Measurements from ENCODE around the gene MDM4. TPM values are rescaled to one million over a fixed set of nuclear protein-coding genes. Genes with fewer than 3 reads are reported as not detected.

Gene MDM4
- total RNA-seq, 2 donors from 2014 or later: 38.0 to 66.9 TPM

DNA sequence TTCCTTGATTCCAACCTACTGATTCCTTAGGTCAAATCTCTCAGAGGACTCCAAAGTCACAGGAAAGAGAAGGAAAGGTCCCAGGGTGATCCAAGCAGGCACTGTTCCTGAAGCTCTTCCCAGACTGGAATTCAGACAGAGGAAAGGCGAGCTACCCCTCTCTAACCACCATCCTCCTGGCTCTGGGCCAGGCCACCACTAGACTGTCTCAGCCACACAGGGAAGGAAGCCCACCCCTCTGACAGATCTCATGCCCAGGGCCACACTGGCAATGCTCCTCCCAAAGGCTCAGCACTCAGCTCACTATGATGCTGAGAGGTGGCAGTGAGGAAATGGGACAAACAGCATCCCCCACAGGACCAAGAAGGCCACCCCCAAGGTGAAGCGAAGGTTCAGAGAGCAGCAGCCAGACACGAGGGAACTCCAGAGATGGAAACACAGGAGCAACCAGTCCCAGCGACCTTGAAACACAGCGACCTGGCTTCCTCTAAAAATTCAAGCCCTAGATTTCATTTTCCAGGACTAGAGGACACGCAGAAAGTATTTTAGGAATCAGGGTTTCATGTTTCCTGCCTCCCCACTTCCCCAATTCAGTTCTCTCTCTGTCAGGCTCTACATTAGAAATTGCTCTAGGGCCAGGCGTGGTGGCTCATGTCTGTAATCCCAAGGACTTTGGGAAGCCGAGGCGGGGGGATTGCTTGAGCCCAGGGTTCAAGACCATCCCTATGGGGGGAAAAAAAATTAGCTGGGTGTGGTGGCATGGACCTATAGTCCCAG is 40.4 kb upstream of the MDM4 start:
- Histone ChIP-seq H3K4me1 (replicated peaks) (peaks cover 10% of the 10 kb centered on the region), H3K36me3 (no peaks in the 10 kb centered on the region), H3K27ac (no peak overlapping the region), H3K27me3 (replicated peaks; ENCODE audit: insufficient read depth) (no peaks in the 10 kb centered on the region), H3K9me3 (no peaks in the 10 kb centered on the region), H3K4me3 (no peak overlapping the region)
- no peak for DNase-seq (ENCODE audit: low spot score)
- TF ChIP-seq, protein P1, sequence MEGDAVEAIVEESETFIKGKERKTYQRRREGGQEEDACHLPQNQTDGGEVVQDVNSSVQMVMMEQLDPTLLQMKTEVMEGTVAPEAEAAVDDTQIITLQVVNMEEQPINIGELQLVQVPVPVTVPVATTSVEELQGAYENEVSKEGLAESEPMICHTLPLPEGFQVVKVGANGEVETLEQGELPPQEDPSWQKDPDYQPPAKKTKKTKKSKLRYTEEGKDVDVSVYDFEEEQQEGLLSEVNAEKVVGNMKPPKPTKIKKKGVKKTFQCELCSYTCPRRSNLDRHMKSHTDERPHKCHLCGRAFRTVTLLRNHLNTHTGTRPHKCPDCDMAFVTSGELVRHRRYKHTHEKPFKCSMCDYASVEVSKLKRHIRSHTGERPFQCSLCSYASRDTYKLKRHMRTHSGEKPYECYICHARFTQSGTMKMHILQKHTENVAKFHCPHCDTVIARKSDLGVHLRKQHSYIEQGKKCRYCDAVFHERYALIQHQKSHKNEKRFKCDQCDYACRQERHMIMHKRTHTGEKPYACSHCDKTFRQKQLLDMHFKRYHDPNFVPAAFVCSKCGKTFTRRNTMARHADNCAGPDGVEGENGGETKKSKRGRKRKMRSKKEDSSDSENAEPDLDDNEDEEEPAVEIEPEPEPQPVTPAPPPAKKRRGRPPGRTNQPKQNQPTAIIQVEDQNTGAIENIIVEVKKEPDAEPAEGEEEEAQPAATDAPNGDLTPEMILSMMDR (IDR thresholded peaks at IDR 0.05): no peak
- no peak for TF ChIP-seq POLR2A (IDR thresholded peaks at IDR 0.05)
- TF ChIP-seq POLR2AphosphoS5 (IDR thresholded peaks at IDR 0.05): no peak
- intact Hi-C loops (cut with DNase I): no loop called here
- WGBS: 65% methylated on average over 9 of the region's 9 CpGs

DNA sequence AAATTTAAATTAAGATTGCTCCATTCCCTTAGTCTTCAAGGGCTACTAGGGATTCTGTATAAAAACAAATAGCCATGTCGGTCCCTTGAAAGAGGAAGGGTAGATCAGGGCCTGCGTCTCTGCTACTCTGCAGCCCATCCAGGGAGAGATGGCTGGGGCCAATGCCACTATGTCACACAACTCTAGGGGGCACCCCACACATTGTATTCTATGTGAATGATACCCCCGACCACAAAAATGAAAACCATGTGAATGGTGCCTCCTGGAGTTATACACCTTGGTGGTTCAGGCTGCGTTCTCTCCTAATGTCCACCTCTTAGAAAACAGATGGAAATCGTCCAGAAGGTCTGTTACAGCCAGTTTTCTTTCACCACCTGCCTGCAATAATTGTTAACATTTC is 39.6 kb upstream of the MDM4 start:
- TF ChIP-seq POLR2AphosphoS5 (IDR thresholded peaks at IDR 0.05) (no peak), POLR2A (IDR thresholded peaks at IDR 0.05) (no peak)
- TF ChIP-seq, protein P1 (IDR thresholded peaks at IDR 0.05): no peak
- Histone ChIP-seq H3K27me3 (replicated peaks; ENCODE audit: insufficient read depth) (no peaks in the 10 kb centered on the region), H3K36me3 (no peaks in the 10 kb centered on the region), H3K27ac (no peak overlapping the region), H3K4me3 (no peak overlapping the region), H3K4me1 (replicated peaks) (peaks cover 10% of the 10 kb centered on the region), H3K9me3 (no peaks in the 10 kb centered on the region)
- no peak for DNase-seq (ENCODE audit: low spot score)
- intact Hi-C loops (cut with DNase I): no loop called here
- 86% methylated on average over 5 of the region's 5 CpGs for WGBS

DNA sequence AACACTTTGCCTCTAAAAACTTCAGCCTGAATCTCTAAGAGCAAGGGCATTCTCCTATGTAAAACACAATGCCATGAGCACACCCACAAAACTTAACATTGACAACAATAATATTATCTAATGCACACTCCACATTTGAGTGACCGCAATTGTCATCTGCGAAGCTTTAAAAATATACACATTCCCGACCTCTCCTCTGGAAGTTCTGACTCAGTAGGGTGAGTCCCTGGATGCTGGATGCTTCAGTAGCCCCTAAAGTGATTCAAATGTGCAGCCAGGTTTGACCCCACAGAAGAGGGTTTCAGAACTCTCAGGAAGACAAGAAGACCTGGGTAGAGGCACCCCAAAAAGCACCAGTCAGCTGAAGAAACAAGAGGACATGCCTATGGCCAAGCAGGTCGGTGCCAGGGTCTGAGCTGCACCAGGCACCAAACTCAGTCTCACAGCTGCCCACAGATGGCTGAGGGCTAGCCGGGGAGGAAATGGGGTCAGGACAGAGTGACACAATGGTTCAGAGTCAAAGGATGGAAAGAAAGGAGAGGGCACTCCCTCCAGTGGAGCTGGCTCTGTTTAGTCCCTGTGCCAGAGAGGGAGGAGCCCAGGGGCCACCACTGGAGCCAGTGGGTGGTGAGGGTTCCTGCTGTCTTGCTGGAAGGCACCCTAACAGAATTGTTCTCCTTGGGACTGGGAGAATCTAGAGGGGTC is 39.0 kb upstream of the MDM4 start:
- H3K27me3 ChIP-seq (replicated peaks; ENCODE audit: insufficient read depth): no peaks in the 10 kb centered on the region
- H3K27ac ChIP-seq: no peak overlapping the region
- H3K9me3 ChIP-seq: no peaks in the 10 kb centered on the region
- peaks cover 10% of the 10 kb centered on the region for H3K4me1 ChIP-seq (replicated peaks)
- no peak for DNase-seq (ENCODE audit: low spot score)
- 77% methylated on average over 5 of the region's 5 CpGs for WGBS
- H3K4me3 ChIP-seq: no peak overlapping the region
- H3K36me3 ChIP-seq: no peaks in the 10 kb centered on the region
- intact Hi-C loops (cut with DNase I): no loop called here
- no peak for TF ChIP-seq POLR2AphosphoS5 (IDR thresholded peaks at IDR 0.05)
- TF ChIP-seq, protein P1 (IDR thresholded peaks at IDR 0.05): no peak
- no peak for TF ChIP-seq POLR2A (IDR thresholded peaks at IDR 0.05)

DNA sequence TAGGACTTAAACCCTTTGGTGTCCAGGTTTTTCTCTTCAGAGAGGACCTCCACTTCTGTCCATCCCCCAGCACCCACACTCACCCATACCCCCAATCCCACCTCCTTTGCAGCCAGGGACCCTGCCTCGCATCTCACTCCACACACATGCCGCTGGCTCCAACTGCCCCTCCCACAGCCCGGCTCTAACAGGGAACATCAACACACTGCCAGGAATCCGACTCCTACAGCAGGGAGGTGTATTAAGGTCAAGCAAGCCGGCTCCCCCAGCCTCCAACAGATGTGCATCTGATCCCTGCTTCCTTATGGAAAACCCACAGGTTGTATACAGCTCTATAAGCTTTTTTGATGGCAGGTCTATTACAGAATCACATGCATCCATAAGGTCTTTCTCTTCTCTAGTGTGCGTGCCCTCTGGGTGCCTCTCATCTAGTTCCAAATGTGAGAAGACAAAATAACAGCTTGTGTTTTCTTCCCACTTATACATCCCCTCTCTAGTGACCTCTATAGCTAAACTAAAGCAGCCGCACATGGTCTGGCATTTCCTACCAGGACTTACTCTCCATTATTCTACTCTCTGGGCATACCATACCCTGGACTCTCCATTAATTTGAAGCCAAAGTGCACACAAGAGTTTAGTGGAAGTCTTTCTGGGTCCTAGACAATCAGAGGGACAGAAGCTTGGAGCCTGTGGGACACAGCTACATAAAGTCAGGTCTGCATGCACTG is 37.9 kb upstream of the MDM4 start:
- Histone ChIP-seq H3K4me1 (replicated peaks) (peaks cover 10% of the 10 kb centered on the region), H3K36me3 (no peaks in the 10 kb centered on the region), H3K27ac (no peak overlapping the region), H3K27me3 (replicated peaks; ENCODE audit: insufficient read depth) (no peaks in the 10 kb centered on the region), H3K4me3 (no peak overlapping the region), H3K9me3 (no peaks in the 10 kb centered on the region)
- intact Hi-C loops (cut with DNase I): no loop called here
- 75% methylated on average over 7 of the region's 7 CpGs for WGBS
- no peak for DNase-seq (ENCODE audit: low spot score)
- TF ChIP-seq POLR2A (IDR thresholded peaks at IDR 0.05): no peak
- TF ChIP-seq, protein P1 (IDR thresholded peaks at IDR 0.05): no peak

All from prostate gland (tissue), 2 donors.